Neural cell (in vitro differentiated cells): ENCODE results near the gene ITGB4. TPM values are rescaled to one million over a fixed set of nuclear protein-coding genes. Genes with fewer than 3 reads are reported as not detected.

Experiments
- H2AFZ ChIP-seq: fragments of 200-600, 300-800 bp; sonication (generic), shearing (Covaris generic); 2 replicates; pipeline ENCODE4 v1.6.0; 2014; ENCODE audit warnings: low read depth, mild to moderate bottlenecking, antibody characterized with exemption, low read length, moderate library complexity
- H3F3A ChIP-seq: fragments of 200-600 bp; shearing (Covaris generic); 2 replicates; pipeline ENCODE4 v1.6.1; 2016; ENCODE audit warnings: mild to moderate bottlenecking, moderate library complexity, mixed read lengths, antibody characterized with exemption, low read length; ENCODE audit not compliant: insufficient read depth, poor library complexity, severe bottlenecking
- H3K27ac ChIP-seq: fragments of 200-600, 300-800 bp; sonication (generic), shearing (Covaris generic); 2 replicates; pipeline ENCODE4 v1.5.1; 2014; ENCODE audit warnings: mild to moderate bottlenecking, low read length, moderate library complexity
- H3K27me3 ChIP-seq: fragments of 300-800, 200-600 bp; sonication (generic), shearing (Covaris generic); 2 replicates; pipeline ENCODE4 v1.6.0; 2014; ENCODE audit warnings: mild to moderate bottlenecking, low read depth, low read length, moderate library complexity; ENCODE audit not compliant: insufficient read depth
- H3K36me3 ChIP-seq: fragments of 300-800, 200-600 bp; sonication (generic), shearing (Covaris generic); 2 replicates; pipeline ENCODE4 v1.5.1; 2014; ENCODE audit warnings: mild to moderate bottlenecking, antibody characterized with exemption, low read length, moderate library complexity; ENCODE audit not compliant: insufficient read depth
- H3K4me2 ChIP-seq: fragments of 300-800, 200-600 bp; sonication (generic), shearing (Covaris generic); 2 replicates; pipeline ENCODE4 v1.6.0; 2014; ENCODE audit warnings: mild to moderate bottlenecking, low read length
- H3K4me3 ChIP-seq: fragments of 300-800, 200-600 bp; sonication (generic), shearing (Covaris generic); 2 replicates; pipeline ENCODE4 v1.5.1; 2014; ENCODE audit warnings: mild to moderate bottlenecking, low read length, moderate library complexity
- H3K79me2 ChIP-seq: fragments of 200-600 bp; shearing (Covaris generic); replicated peaks from 2 replicates; pipeline ENCODE4 v1.6.0; 2014; ENCODE audit warnings: mild to moderate bottlenecking, low read length, moderate library complexity; ENCODE audit not compliant: insufficient read depth
- H3K9ac ChIP-seq: fragments of 300-800, 200-600 bp; sonication (generic), shearing (Covaris generic); 2 replicates; pipeline ENCODE4 v1.6.1; 2016; ENCODE audit warnings: mild to moderate bottlenecking, low read length, mixed read lengths
- H3K9me2 ChIP-seq: fragments of 200-600 bp; shearing (Covaris generic); 2 replicates; pipeline ENCODE4 v1.6.1; 2016; ENCODE audit warnings: mild to moderate bottlenecking, low read length, mixed read lengths; ENCODE audit not compliant: insufficient read depth
- H3K9me3 ChIP-seq: fragments of 200-600, 300-800 bp; sonication (generic), shearing (Covaris generic); 2 replicates; pipeline ENCODE4 v1.6.1; 2016; ENCODE audit warnings: mild to moderate bottlenecking, mixed run types, low read length, moderate library complexity, mixed read lengths
- H4K20me1 ChIP-seq: fragments of 200-600 bp; shearing (Covaris generic); 2 replicates; pipeline ENCODE4 v1.6.1; 2016; ENCODE audit warnings: mild to moderate bottlenecking, mixed run types; ENCODE audit not compliant: insufficient read depth
- CTCF ChIP-seq: fragments of 450-650 bp; IDR thresholded peaks from 2 replicates; pipeline ENCODE4 v1.5.1; 2014; ENCODE audit warnings: antibody characterized with exemption, mild to moderate bottlenecking, moderate library complexity; ENCODE audit not compliant: poor library complexity, severe bottlenecking
- EP300 ChIP-seq: fragments of 450-650 bp; conservative IDR thresholded peaks from 2 replicates; pipeline ENCODE4 v1.6.1; 2014; ENCODE audit warnings: antibody characterized with exemption, mild to moderate bottlenecking, moderate library complexity; ENCODE audit not compliant: poor library complexity, severe bottlenecking
- EZH2 ChIP-seq: fragments of 200-600, 300-800 bp; shearing (Covaris generic), sonication (generic); IDR thresholded peaks from 2 replicates; pipeline ENCODE4 v1.6.1; 2014; ENCODE audit warnings: antibody characterized with exemption, low read length, borderline replicate concordance, mild to moderate bottlenecking; ENCODE audit not compliant: insufficient read depth, poor library complexity, severe bottlenecking
- MXI1 ChIP-seq: fragments of 450-650 bp; conservative IDR thresholded peaks from 2 replicates; pipeline ENCODE4 v1.6.1; 2014; ENCODE audit warnings: antibody characterized with exemption, mild to moderate bottlenecking; ENCODE audit not compliant: poor library complexity, severe bottlenecking
- POLR2AphosphoS5 ChIP-seq: IDR thresholded peaks from 2 replicates; pipeline ENCODE4 v1.6.1; 2012
- RAD21 ChIP-seq: fragments of 450-650 bp; conservative IDR thresholded peaks from 2 replicates; pipeline ENCODE4 v1.6.1; 2014; ENCODE audit warnings: antibody characterized with exemption, mild to moderate bottlenecking, moderate library complexity
- REST ChIP-seq: IDR thresholded peaks from 2 replicates; pipeline ENCODE4 v1.6.1; 2012; ENCODE audit warnings: borderline replicate concordance
- SMC3 ChIP-seq: fragments of 450-650 bp; conservative IDR thresholded peaks from 2 replicates; pipeline ENCODE4 v1.6.1; 2014; ENCODE audit warnings: antibody characterized with exemption, mild to moderate bottlenecking, moderate library complexity; ENCODE audit not compliant: poor library complexity
- TAF1 ChIP-seq: IDR thresholded peaks from 2 replicates; pipeline ENCODE4 v1.6.1; 2012; ENCODE audit warnings: low read depth
- polyA plus RNA-seq: library from polyadenylated mRNA; depleted of rRNA; stranded (reverse); fragments of >200 nt; gene quantifications from 2 replicates; pipeline ENCODE4 v1.2.3, GENCODE V29; 2014

Gene ITGB4
- polyA plus RNA-seq, 1 donor from 2014 or later = not detected

- H3K9ac ChIP-seq = no peak overlapping the region
- H3K36me3 ChIP-seq = peaks cover 3% of the 10 kb centered on the region
- H3K4me2 ChIP-seq = no peak overlapping the region
- H3K79me2 ChIP-seq = no peaks in the 10 kb centered on the region
- H3K4me3 ChIP-seq = no peak overlapping the region
- H3K9me3 ChIP-seq = no peaks in the 10 kb centered on the region
- no peak for TF ChIP-seq POLR2AphosphoS5
- no peak for TF ChIP-seq RAD21
- H3F3A ChIP-seq = no peaks in the 10 kb centered on the region
- H3K9me2 ChIP-seq = no peaks in the 10 kb centered on the region
- H3K27me3 ChIP-seq = no peaks in the 10 kb centered on the region
- H3K27ac ChIP-seq = no peak overlapping the region
- no peaks in the 10 kb centered on the region for H4K20me1 ChIP-seq
- H2AFZ ChIP-seq = no peak overlapping the region
Measured at GRCh38 chr17:75698659-75699058, 22.6 kb upstream of the ITGB4 start.

- Histone ChIP-seq H3K27me3 (no peaks in the 10 kb centered on the region), H3K4me2 (no peak overlapping the region), H3K9me2 (no peaks in the 10 kb centered on the region), H3K9me3 (no peaks in the 10 kb centered on the region), H2AFZ (no peak overlapping the region), H3K27ac (no peak overlapping the region), H3K4me3 (no peak overlapping the region), H3F3A (no peaks in the 10 kb centered on the region), H3K79me2 (no peaks in the 10 kb centered on the region), H3K36me3 (peaks cover 3% of the 10 kb centered on the region), H4K20me1 (no peaks in the 10 kb centered on the region), H3K9ac (no peak overlapping the region)
- TF ChIP-seq CTCF (no peak), MXI1 (no peak), EZH2 (no peak), REST (no peak), TAF1 (no peak), EP300 (no peak), POLR2AphosphoS5 (no peak), RAD21 (no peak), SMC3 (no peak)
Measured at GRCh38 chr17:75701288-75701687, 20.0 kb upstream of the ITGB4 start.

GRCh38 chr17:75703191-75703590, 18.1 kb upstream of the ITGB4 start:
- Histone ChIP-seq H3K4me2 (no peak overlapping the region), H3K9me3 (no peaks in the 10 kb centered on the region), H3K27me3 (no peaks in the 10 kb centered on the region), H2AFZ (no peak overlapping the region), H3K27ac (no peak overlapping the region), H3K79me2 (no peaks in the 10 kb centered on the region), H3K36me3 (peaks cover 3% of the 10 kb centered on the region), H3F3A (no peaks in the 10 kb centered on the region), H3K9ac (no peak overlapping the region), H3K4me3 (no peak overlapping the region), H4K20me1 (no peaks in the 10 kb centered on the region), H3K9me2 (no peaks in the 10 kb centered on the region)
- TF ChIP-seq EZH2 (no peak), CTCF (no peak), POLR2AphosphoS5 (no peak), RAD21 (no peak), TAF1 (no peak), EP300 (no peak), SMC3 (no peak), MXI1 (no peak), REST (no peak)
